ENCODE data around the gene VPS18. TPM values are rescaled to one million over a fixed set of nuclear protein-coding genes. Genes with fewer than 3 reads are reported as not detected.

Gene VPS18
- total and polyA plus RNA-seq, 2 experiments from 2014 or later = 15.8 to 32.7 TPM

DNA sequence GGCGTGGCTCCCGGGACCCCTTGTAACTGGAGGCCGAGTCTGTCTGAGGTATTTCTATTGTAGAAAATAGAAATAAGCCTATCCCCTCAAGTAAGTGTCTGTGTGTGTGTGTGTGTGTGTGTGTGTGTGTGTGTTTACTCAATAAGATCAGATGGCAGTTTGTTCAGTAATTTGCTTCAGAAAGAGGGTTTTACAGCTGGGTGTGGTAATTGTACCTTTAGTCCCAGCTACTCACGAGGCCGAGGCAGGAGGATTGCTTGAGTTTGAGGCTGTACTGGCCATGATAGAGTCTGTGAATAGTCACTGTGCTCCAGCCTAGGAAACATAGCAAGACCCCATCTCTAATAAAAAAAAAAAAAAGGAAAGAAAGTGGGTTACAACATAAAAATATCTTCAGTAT, 41.7 kb upstream of the VPS18 start:
- H3K27ac ChIP-seq = no peak overlapping the region
- no peaks in the 10 kb centered on the region for H3K4me1 ChIP-seq (ENCODE audit: insufficient read depth)
- no peak for DNase-seq
- H3K36me3 ChIP-seq (ENCODE audit: low read depth) = no peaks in the 10 kb centered on the region
- WGBS, 2 experiments (ENCODE audit: low coverage in 1 of 2, low lambda C conversion rate in 2 of 2, missing lambda C conversion rate in 2 of 2) = 77 to 90% methylated on average over 5 of the region's 5 CpGs
- no peaks in the 10 kb centered on the region for H3K9me3 ChIP-seq (ENCODE audit: low read depth)
- no peaks in the 10 kb centered on the region for H3K79me2 ChIP-seq (ENCODE audit: insufficient read depth)
- H3K9me2 ChIP-seq (ENCODE audit: insufficient read depth) = no peaks in the 10 kb centered on the region
- H3K4me3 ChIP-seq = no peak overlapping the region
- in situ Hi-C loops (cut with MboI) = no loop called here
- no peaks in the 10 kb centered on the region for H3K27me3 ChIP-seq (replicated peaks; ENCODE audit: insufficient read depth)
- H4K20me1 ChIP-seq (ENCODE audit: insufficient read depth) = no peaks in the 10 kb centered on the region
- H3K9ac ChIP-seq = no peak overlapping the region
- no peak overlapping the region for H2AFZ ChIP-seq
- TF ChIP-seq EZH2 (IDR thresholded peaks at IDR 0.05; ENCODE audit: insufficient read depth, poor library complexity, severe bottlenecking) (no peak), EZH2phosphoT487 (IDR thresholded peaks at IDR 0.05; ENCODE audit: insufficient read depth, low read depth) (no peak)
- H3K4me2 ChIP-seq (ENCODE audit: unreplicated experiment) = no peak overlapping the region
- no peaks in the 10 kb centered on the region for H3F3A ChIP-seq (ENCODE audit: insufficient read depth)

DNA sequence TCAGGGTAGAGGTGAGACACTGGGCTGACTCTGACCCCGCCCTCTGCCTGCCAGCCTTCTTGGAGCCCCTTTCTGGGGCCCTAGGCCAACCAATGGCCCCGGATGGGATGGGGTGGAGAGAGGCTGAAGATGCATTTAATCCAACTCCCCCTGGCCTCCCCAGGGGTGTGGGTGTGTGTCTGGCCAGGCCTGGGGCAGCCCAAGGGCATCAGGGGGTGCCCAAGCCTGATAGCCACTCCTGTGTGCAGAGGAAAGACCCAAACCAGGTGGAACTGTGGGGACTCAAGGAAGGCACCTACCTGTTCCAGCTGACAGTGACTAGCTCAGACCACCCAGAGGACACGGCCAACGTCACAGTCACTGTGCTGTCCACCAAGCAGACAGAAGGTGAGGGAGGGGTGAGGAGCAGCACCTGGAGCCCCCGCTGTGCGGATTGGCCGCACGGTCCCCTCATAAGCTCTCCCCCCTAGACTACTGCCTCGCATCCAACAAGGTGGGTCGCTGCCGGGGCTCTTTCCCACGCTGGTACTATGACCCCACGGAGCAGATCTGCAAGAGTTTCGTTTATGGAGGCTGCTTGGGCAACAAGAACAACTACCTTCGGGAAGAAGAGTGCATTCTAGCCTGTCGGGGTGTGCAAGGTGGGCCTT, 40.9 kb upstream of the VPS18 start:
- Histone ChIP-seq H2AFZ (no peak overlapping the region), H3K79me2 (ENCODE audit: insufficient read depth) (no peaks in the 10 kb centered on the region), H3F3A (ENCODE audit: insufficient read depth) (no peaks in the 10 kb centered on the region), H3K4me2 (ENCODE audit: unreplicated experiment) (no peak overlapping the region), H3K27me3 (replicated peaks; ENCODE audit: insufficient read depth) (no peaks in the 10 kb centered on the region), H3K4me1 (ENCODE audit: insufficient read depth) (no peaks in the 10 kb centered on the region), H3K27ac (no peak overlapping the region), H3K9me3 (ENCODE audit: low read depth) (no peaks in the 10 kb centered on the region), H3K9me2 (ENCODE audit: insufficient read depth) (no peaks in the 10 kb centered on the region), H3K9ac (no peak overlapping the region), H4K20me1 (ENCODE audit: insufficient read depth) (no peaks in the 10 kb centered on the region), H3K4me3 (no peak overlapping the region), H3K36me3 (ENCODE audit: low read depth) (no peaks in the 10 kb centered on the region)
- in situ Hi-C loops (cut with MboI) = no loop called here
- 70 to 77% methylated on average over 15 to 16 of the region's 16 CpGs for WGBS, 2 experiments (ENCODE audit: low coverage in 1 of 2, low lambda C conversion rate in 2 of 2, missing lambda C conversion rate in 2 of 2)
- no peak for DNase-seq
- TF ChIP-seq EZH2phosphoT487 (IDR thresholded peaks at IDR 0.05; ENCODE audit: insufficient read depth, low read depth) (no peak), EZH2 (IDR thresholded peaks at IDR 0.05; ENCODE audit: insufficient read depth, poor library complexity, severe bottlenecking) (no peak)

- no peaks in the 10 kb centered on the region for H3K9me3 ChIP-seq (ENCODE audit: low read depth)
- DNase-seq = no peak
- in situ Hi-C loops (cut with MboI) = no loop called here
- no peaks in the 10 kb centered on the region for H3F3A ChIP-seq (ENCODE audit: insufficient read depth)
- H3K79me2 ChIP-seq (ENCODE audit: insufficient read depth) = no peaks in the 10 kb centered on the region
- no peaks in the 10 kb centered on the region for H3K9me2 ChIP-seq (ENCODE audit: insufficient read depth)
- 59 to 60% methylated on average over 10 of the region's 10 CpGs for WGBS, 2 experiments (ENCODE audit: low coverage in 1 of 2, low lambda C conversion rate in 2 of 2, missing lambda C conversion rate in 2 of 2)
- no peak overlapping the region for H3K9ac ChIP-seq
- H3K4me1 ChIP-seq (ENCODE audit: insufficient read depth) = no peaks in the 10 kb centered on the region
- H3K36me3 ChIP-seq (ENCODE audit: low read depth) = no peaks in the 10 kb centered on the region
- H2AFZ ChIP-seq = no peak overlapping the region
- no peak overlapping the region for H3K27ac ChIP-seq
- H3K27me3 ChIP-seq (replicated peaks; ENCODE audit: insufficient read depth) = no peaks in the 10 kb centered on the region
- TF ChIP-seq EZH2 (IDR thresholded peaks at IDR 0.05; ENCODE audit: insufficient read depth, poor library complexity, severe bottlenecking) = no peak
- TF ChIP-seq EZH2phosphoT487 (IDR thresholded peaks at IDR 0.05; ENCODE audit: insufficient read depth, low read depth) = no peak
- no peak overlapping the region for H3K4me2 ChIP-seq (ENCODE audit: unreplicated experiment)
- no peaks in the 10 kb centered on the region for H4K20me1 ChIP-seq (ENCODE audit: insufficient read depth)
- H3K4me3 ChIP-seq = no peak overlapping the region
These were observed 40.1 kb upstream of the VPS18 start for GRCh38 chr15:40854161-40854560.

DNA sequence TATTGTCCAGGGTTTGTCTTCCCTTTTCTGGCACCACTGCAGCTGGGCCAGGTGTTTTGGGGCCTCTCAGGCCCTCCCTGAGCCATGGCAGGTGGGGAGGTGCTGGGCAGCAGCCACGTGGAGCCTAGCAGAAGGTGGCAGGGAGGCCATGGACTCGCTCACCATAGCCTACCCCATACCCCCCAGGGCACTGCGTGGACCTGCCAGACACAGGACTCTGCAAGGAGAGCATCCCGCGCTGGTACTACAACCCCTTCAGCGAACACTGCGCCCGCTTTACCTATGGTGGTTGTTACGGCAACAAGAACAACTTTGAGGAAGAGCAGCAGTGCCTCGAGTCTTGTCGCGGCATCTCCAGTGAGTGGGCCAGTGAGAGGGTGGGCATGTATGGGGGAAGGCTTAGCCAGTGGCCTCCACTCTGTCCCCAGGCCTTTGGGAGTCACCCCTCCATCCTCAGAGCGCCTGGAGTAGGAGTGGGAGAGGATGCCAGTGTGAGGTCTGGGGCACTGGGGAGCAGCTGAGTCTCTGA, 38.5 kb upstream of the VPS18 start:
- 69 to 71% methylated on average over 12 to 13 of the region's 13 CpGs for WGBS, 2 experiments (ENCODE audit: low coverage in 1 of 2, low lambda C conversion rate in 2 of 2, missing lambda C conversion rate in 2 of 2)

More for the DNA sequence above, 38.5 kb upstream of the VPS18 start:
- Histone ChIP-seq H3K9me2 (ENCODE audit: insufficient read depth) (no peaks in the 10 kb centered on the region), H3K9me3 (ENCODE audit: low read depth) (no peaks in the 10 kb centered on the region), H3F3A (ENCODE audit: insufficient read depth) (no peaks in the 10 kb centered on the region), H4K20me1 (ENCODE audit: insufficient read depth) (no peaks in the 10 kb centered on the region), H3K27ac (no peak overlapping the region), H2AFZ (no peak overlapping the region), H3K27me3 (replicated peaks; ENCODE audit: insufficient read depth) (no peaks in the 10 kb centered on the region), H3K4me2 (ENCODE audit: unreplicated experiment) (no peak overlapping the region), H3K4me3 (no peak overlapping the region), H3K9ac (no peak overlapping the region), H3K36me3 (ENCODE audit: low read depth) (no peaks in the 10 kb centered on the region), H3K4me1 (ENCODE audit: insufficient read depth) (no peaks in the 10 kb centered on the region), H3K79me2 (ENCODE audit: insufficient read depth) (no peaks in the 10 kb centered on the region)
- in situ Hi-C loops (cut with MboI) = no loop called here
- no peak for DNase-seq
- no peak for TF ChIP-seq EZH2phosphoT487 (IDR thresholded peaks at IDR 0.05; ENCODE audit: insufficient read depth, low read depth)
- TF ChIP-seq EZH2 (IDR thresholded peaks at IDR 0.05; ENCODE audit: insufficient read depth, poor library complexity, severe bottlenecking) = no peak

Data from GM23248 (cell line).